ENCODE measurements around the gene EFCAB13.

- TF ChIP-seq USF2 (IDR thresholded peaks at IDR 0.05; ENCODE audit: low read depth, low read length) (no peak), CEBPB (IDR thresholded peaks at IDR 0.05; ENCODE audit: low read depth, low read length) (no peak), RAD21 (IDR thresholded peaks at IDR 0.05; ENCODE audit: low read length) (no peak), SMC3 (IDR thresholded peaks at IDR 0.05; ENCODE audit: low read depth, low read length) (no peak), FOS (IDR thresholded peaks at IDR 0.05; ENCODE audit: low read depth, low read length) (no peak), POLR2A (IDR thresholded peaks at IDR 0.05; ENCODE audit: low read depth, low read length) (no peak), BHLHE40 (IDR thresholded peaks at IDR 0.05; ENCODE audit: low read depth, low read length) (no peak), RFX5 (IDR thresholded peaks at IDR 0.05; ENCODE audit: low read depth, low read length) (no peak), MAFK (IDR thresholded peaks at IDR 0.05; ENCODE audit: low read depth, low read length) (no peak), CHD1 (IDR thresholded peaks at IDR 0.05; ENCODE audit: low read depth, low read length) (no peak), MAZ (IDR thresholded peaks at IDR 0.05; ENCODE audit: borderline replicate concordance, low read depth, low read length) (no peak), RCOR1 (IDR thresholded peaks at IDR 0.05; ENCODE audit: insufficient replicate concordance, low read length) (no peak), ELK1 (IDR thresholded peaks at IDR 0.05; ENCODE audit: borderline replicate concordance, low read depth, low read length) (no peak)
- TF ChIP-seq, protein P1, sequence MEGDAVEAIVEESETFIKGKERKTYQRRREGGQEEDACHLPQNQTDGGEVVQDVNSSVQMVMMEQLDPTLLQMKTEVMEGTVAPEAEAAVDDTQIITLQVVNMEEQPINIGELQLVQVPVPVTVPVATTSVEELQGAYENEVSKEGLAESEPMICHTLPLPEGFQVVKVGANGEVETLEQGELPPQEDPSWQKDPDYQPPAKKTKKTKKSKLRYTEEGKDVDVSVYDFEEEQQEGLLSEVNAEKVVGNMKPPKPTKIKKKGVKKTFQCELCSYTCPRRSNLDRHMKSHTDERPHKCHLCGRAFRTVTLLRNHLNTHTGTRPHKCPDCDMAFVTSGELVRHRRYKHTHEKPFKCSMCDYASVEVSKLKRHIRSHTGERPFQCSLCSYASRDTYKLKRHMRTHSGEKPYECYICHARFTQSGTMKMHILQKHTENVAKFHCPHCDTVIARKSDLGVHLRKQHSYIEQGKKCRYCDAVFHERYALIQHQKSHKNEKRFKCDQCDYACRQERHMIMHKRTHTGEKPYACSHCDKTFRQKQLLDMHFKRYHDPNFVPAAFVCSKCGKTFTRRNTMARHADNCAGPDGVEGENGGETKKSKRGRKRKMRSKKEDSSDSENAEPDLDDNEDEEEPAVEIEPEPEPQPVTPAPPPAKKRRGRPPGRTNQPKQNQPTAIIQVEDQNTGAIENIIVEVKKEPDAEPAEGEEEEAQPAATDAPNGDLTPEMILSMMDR (conservative IDR thresholded peaks at IDR 0.05; ENCODE audit: low read depth, low read length), result no peak
These were observed 90.9 kb downstream of the EFCAB13 start for GRCh38 chr17:47414612-47415011.

Measured in IMR-90 (cell line).